Ascending aorta (tissue), 2 donors: ENCODE results near the gene FHIT. TPM values are rescaled to one million over a fixed set of nuclear protein-coding genes. Genes with fewer than 3 reads are reported as not detected.
"Not testable (repeated sequence)": the region's sequence is repeated elsewhere in the genome, so short reads cannot be mapped to it uniquely, and the experiment has no call there.

Experiments used
- DNase-seq, 2 donors: peaks; one replicate each; pipeline ENCODE4 v3.0.0-alpha.2; 2019; ENCODE audit warnings: low spot score in 2 of 2
- H3K27ac ChIP-seq, 2 donors: fragments of 200-600 bp; sonication (generic); one replicate each; pipeline ENCODE4 v1.5.1; 2016 to 2017; ENCODE audit warnings: mild to moderate bottlenecking in 1 of 2
- H3K27me3 ChIP-seq: fragments of 200-600 bp; sonication (generic); one replicate; pipeline ENCODE4 v1.5.1; 2017
- H3K36me3 ChIP-seq, 2 donors: fragments of 200-600 bp; sonication (generic); one replicate each; pipeline ENCODE4 v1.5.1; 2016
- H3K4me1 ChIP-seq, 2 donors: fragments of 200-600 bp; sonication (generic); one replicate each; pipeline ENCODE4 v1.5.1; 2016 to 2017; ENCODE audit warnings: mild to moderate bottlenecking in 1 of 2
- H3K4me3 ChIP-seq, 2 donors: fragments of 200-600 bp; sonication (generic); one replicate each; pipeline ENCODE4 v1.5.1; 2016 to 2017; ENCODE audit warnings: mild to moderate bottlenecking in 1 of 2
- H3K9me3 ChIP-seq, 2 donors: fragments of 200-600 bp; sonication (generic); one replicate each; pipeline ENCODE4 v1.5.1; 2016
- intact Hi-C: fragments of 100-400 bp; cut with DNase I; formaldehyde crosslinking; loops from one replicate; pipeline ENCODE4 v1.15.1; 2023
- total RNA-seq: library from RNA; depleted of rRNA; stranded (reverse); fragments of >200 nt; gene quantifications from one replicate; pipeline ENCODE4 v1.1.0, GENCODE V29; 2016
- TF ChIP-seq, protein P1 (sequence below), 3 experiments: fragments of 200-600 bp in 2 of 3; fragments of 450-650 bp in 1 of 3; sonication (generic) in 2 of 3; IDR thresholded peaks; one replicate each; pipeline ENCODE4 v1.5.1; 2016 to 2019; ENCODE audit warnings: antibody characterized with exemption in 3 of 3, mild to moderate bottlenecking in 1 of 3, moderate library complexity in 1 of 3

FHIT gene
- total RNA-seq, 1 donor from 2014 or later: 0.21 TPM

DNA sequence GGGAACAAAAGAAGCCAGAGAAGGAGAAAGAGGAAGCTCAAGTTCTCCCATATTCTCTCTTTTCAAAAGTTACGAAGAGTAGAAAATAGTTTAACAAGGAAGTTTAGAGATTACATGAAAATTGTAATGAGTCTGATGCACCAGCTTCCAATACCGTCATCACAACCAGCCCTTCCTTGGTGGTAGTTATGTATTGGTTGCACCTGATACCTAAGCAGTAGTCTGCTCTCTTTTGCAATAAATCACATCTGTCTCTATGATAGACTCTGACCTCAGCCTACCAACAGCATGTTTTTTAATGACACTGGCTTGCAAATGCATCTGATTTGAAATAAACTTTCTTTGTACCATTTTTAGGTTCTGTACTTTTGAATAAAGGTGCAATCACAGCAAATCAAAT lies 575.8 kb downstream of the FHIT start:
- Histone ChIP-seq H3K27ac (no peak overlapping the region), H3K36me3 (no peaks in the 10 kb centered on the region), H3K4me1 (no peaks in the 10 kb centered on the region), H3K4me3 (no peak overlapping the region), H3K27me3 (no peaks in the 10 kb centered on the region), H3K9me3 (no peaks in the 10 kb centered on the region)
- TF ChIP-seq, protein P1, sequence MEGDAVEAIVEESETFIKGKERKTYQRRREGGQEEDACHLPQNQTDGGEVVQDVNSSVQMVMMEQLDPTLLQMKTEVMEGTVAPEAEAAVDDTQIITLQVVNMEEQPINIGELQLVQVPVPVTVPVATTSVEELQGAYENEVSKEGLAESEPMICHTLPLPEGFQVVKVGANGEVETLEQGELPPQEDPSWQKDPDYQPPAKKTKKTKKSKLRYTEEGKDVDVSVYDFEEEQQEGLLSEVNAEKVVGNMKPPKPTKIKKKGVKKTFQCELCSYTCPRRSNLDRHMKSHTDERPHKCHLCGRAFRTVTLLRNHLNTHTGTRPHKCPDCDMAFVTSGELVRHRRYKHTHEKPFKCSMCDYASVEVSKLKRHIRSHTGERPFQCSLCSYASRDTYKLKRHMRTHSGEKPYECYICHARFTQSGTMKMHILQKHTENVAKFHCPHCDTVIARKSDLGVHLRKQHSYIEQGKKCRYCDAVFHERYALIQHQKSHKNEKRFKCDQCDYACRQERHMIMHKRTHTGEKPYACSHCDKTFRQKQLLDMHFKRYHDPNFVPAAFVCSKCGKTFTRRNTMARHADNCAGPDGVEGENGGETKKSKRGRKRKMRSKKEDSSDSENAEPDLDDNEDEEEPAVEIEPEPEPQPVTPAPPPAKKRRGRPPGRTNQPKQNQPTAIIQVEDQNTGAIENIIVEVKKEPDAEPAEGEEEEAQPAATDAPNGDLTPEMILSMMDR (IDR thresholded peaks at IDR 0.05): no peak
- no peak for DNase-seq
- intact Hi-C loops: no loop called here

DNA sequence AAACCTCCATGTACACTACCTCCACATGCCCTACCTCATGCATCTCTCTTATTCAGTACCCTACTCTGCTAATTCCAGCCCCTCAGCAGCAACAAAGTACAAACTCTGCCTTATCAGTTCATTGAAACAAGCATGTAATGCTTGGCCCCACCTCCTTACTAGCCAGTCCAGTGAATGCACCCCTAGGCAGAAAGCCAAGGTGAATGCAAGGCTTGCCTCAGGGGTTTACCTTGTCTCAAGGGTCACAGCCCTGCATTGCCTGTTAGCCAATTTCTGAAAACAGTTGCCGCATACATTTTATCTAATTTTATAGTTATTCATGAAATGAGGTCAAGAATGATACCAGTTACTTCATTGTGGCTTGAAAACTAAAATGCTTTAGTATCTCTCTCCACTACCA lies 576.4 kb downstream of the FHIT start:
- no peaks in the 10 kb centered on the region for H3K27me3 ChIP-seq
- no peak for DNase-seq
- no peak overlapping the region for H3K27ac ChIP-seq
- H3K9me3 ChIP-seq: no peaks in the 10 kb centered on the region
- TF ChIP-seq, protein P1 (IDR thresholded peaks at IDR 0.05): no peak
- intact Hi-C loops: no loop called here
- no peak overlapping the region for H3K4me3 ChIP-seq
- no peaks in the 10 kb centered on the region for H3K36me3 ChIP-seq
- H3K4me1 ChIP-seq: no peaks in the 10 kb centered on the region

DNA sequence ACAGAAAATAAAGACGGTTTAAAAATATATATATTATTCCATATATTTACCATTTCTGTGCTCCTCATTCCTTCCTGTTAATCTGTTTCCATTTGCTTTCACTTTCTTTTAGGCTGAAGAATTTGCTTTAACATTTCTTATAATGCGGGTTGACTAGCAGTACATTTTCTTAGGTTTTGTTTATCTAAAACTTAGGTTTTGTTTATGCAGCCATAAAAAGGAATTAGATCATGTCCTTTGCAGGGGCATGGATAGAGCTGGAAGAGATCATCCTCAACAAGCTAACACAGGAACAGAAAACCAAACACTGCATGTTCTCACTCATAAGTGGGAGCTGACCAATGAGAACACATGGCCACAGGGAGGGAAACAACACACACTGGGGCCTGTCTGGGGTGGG lies 578.1 kb downstream of the FHIT start:
- Histone ChIP-seq H3K27ac (no peak overlapping the region), H3K27me3 (no peaks in the 10 kb centered on the region), H3K9me3 (no peaks in the 10 kb centered on the region), H3K36me3 (no peaks in the 10 kb centered on the region), H3K4me1 (no peaks in the 10 kb centered on the region), H3K4me3 (no peak overlapping the region)
- no peak for DNase-seq
- TF ChIP-seq, protein P1 (IDR thresholded peaks at IDR 0.05): no peak
- intact Hi-C loops: no loop called here

DNA sequence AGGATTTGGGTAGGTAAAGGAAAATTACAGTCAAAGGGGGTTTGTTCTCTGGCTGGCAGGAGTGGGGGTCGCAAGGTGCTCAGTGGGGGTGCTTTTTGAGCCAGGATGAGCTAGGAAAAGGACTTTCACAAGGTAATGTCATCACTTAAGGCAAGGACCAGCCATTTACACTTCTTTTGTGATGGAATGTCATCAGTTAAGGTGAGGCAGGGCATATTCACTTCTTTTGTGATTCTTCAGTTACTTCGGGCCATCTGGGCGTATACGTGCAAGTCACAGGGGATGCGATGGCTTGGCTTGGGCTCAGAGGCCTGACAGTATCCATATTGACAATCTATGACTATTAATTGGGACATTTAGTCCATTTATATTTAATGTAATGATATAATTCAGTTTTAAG lies 578.9 kb downstream of the FHIT start:
- H3K4me1 ChIP-seq, H3K27me3 ChIP-seq, H3K9me3 ChIP-seq, intact Hi-C loops, H3K4me3 ChIP-seq, H3K36me3 ChIP-seq, DNase-seq, H3K27ac ChIP-seq: not testable (repeated sequence)

DNA sequence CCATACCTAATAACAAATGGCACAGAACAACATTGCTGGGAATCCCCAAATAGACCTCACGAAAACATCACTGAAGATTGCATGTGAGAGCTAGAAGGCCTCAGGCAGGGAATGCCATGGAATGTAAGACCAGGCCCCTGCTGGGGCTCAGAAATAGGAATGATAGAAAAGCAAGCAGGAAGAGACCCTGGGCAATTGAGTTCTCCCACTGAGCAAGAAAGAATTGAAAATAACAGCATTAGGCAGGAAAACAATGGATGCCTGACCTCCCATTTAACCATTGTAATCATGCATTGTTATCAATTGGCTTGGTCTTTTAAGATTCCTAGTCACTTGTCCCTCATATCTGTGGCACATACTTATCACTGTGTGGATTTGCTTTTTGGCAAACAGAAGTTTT lies 581.6 kb downstream of the FHIT start:
- H3K9me3 ChIP-seq: no peaks in the 10 kb centered on the region
- intact Hi-C loops: no loop called here
- H3K4me1 ChIP-seq: no peaks in the 10 kb centered on the region
- no peak overlapping the region for H3K4me3 ChIP-seq
- H3K36me3 ChIP-seq: no peaks in the 10 kb centered on the region
- no peak for DNase-seq
- H3K27ac ChIP-seq: no peak overlapping the region
- H3K27me3 ChIP-seq: no peaks in the 10 kb centered on the region
- TF ChIP-seq, protein P1 (IDR thresholded peaks at IDR 0.05): no peak

DNA sequence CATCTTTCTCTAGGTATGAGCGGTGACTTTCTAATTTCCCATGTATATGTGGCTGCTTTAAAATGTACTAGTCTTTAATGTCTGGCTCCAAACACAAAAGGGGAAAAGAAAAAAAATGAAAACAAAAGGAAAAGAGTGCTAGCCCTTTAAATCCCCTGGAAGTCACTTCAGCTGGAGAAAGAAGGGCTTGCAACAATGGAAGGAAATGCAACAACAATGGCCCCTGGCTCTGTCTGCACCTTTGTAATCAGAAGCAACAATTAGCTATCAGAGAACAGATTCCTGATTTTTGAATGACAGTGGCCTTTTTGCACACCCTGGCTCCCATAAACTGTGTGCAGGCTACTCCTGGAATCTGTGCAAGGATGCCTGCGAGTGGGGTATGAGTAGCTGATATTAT lies 591.2 kb downstream of the FHIT start:
- no peak for DNase-seq
- no peaks in the 10 kb centered on the region for H3K4me1 ChIP-seq
- H3K36me3 ChIP-seq: no peaks in the 10 kb centered on the region
- no peak overlapping the region for H3K4me3 ChIP-seq
- H3K27ac ChIP-seq: no peak overlapping the region
- TF ChIP-seq, protein P1 (IDR thresholded peaks at IDR 0.05): no peak
- peaks cover 12 to 33% of the 10 kb centered on the region in 2 donors for H3K9me3 ChIP-seq
- intact Hi-C loops: no loop called here
- H3K27me3 ChIP-seq: no peaks in the 10 kb centered on the region
